ENCODE data around the gene SMIM20.
"Not testable (repeated sequence)": the region's sequence is repeated elsewhere in the genome, so short reads cannot be mapped to it uniquely, and the experiment has no call there.

Gene SMIM20

GRCh38 chr4:25913851-25914669 lies at the start of gene SMIM20:
TSS of gene SMIM20 (plus strand) at chr4:25914220. CDS start at chr4:25914314, 94 bp downstream.
- H3K4me2 ChIP-seq, result peak within 1 kb of the TSS; percentile 81 to 98 (median 95)
- H3K4me1 ChIP-seq, result peaks cover 18 to 25% (median 22%) of the 10 kb centered on the region in 10 experiments
- H3K27ac ChIP-seq, result peak within 1 kb of the TSS; percentile 76 to 93 (median 86)
- H3K4me3 ChIP-seq, result peak within 1 kb of the TSS; percentile 61 to 73 (median 71)
- peak within 1 kb of the TSS; percentile 77 to 86 (median 82) for H3K9ac ChIP-seq
- H3K27me3 ChIP-seq, result peaks cover 0 to 14% (median 12%) of the 10 kb centered on the region in 11 experiments; a peak in 16 of 22 replicates
- H3K9me3 ChIP-seq (replicated peaks in 1 of 11), result peaks cover 0 to 3% (median 0%) of the 10 kb centered on the region in 11 experiments; a peak in 1 of 22 replicates
- 0 out of 22 replicates have a peak, but pooled peaks of 1 of the 11 experiments have one; percentile 12 for TF ChIP-seq Cebpa-rat (IDR thresholded peaks at IDR 0.05)
- H4K20me1 ChIP-seq, result no peaks in the 10 kb centered on the region
- no peaks in the 10 kb centered on the region for H3K36me3 ChIP-seq

GRCh38 chr4:25865586-25865985 lies 48.4 kb upstream of the SMIM20 start:
- Histone ChIP-seq H4K20me1 (no peaks in the 10 kb centered on the region; a peak in 1 of 22 replicates), H3K9me3 (replicated peaks in 1 of 11) (peaks cover 0 to 25% (median 18%) of the 10 kb centered on the region in 11 experiments; a peak in 19 of 22 replicates), H3K27ac (no peak overlapping the region), H3K4me3 (no peak overlapping the region), H3K4me2 (peak overlapping the region in 9 of 11 experiments; percentile 60 to 90 (median 76); a peak in 14 of 22 replicates), H3K36me3 (peaks cover 0 to 8% (median 0%) of the 10 kb centered on the region in 11 experiments; a peak in 1 of 22 replicates), H3K4me1 (peaks cover 31 to 86% (median 78%) of the 10 kb centered on the region in 10 experiments), H3K27me3 (peaks cover 0 to 44% (median 35%) of the 10 kb centered on the region in 11 experiments; a peak in 14 of 22 replicates), H3K9ac (no peak overlapping the region)
- no peak for TF ChIP-seq Cebpa-rat (IDR thresholded peaks at IDR 0.05)

- peaks cover 23 to 83% (median 73%) of the 10 kb centered on the region in 10 experiments for H3K4me1 ChIP-seq
- not testable (repeated sequence) for H3K4me3 ChIP-seq, H4K20me1 ChIP-seq, H3K36me3 ChIP-seq, H3K9ac ChIP-seq, H3K27ac ChIP-seq
- H3K4me2 ChIP-seq, result peak overlapping the region; percentile 36 to 88 (median 72); a peak in 20 of 22 replicates
- peaks cover 0 to 32% (median 26%) of the 10 kb centered on the region in 11 experiments; a peak in 19 of 22 replicates for H3K9me3 ChIP-seq (replicated peaks in 1 of 11)
- H3K27me3 ChIP-seq, result peaks cover 0 to 36% (median 29%) of the 10 kb centered on the region in 11 experiments; a peak in 14 of 22 replicates
These were observed 47.6 kb upstream of the SMIM20 start for GRCh38 chr4:25866401-25866800.

GRCh38 chr4:25867781-25868294 lies 46.2 kb upstream of the SMIM20 start:
- Histone ChIP-seq H3K4me3 (no peak overlapping the region), H3K9me3 (replicated peaks in 1 of 11) (peaks cover 0 to 45% (median 35%) of the 10 kb centered on the region in 11 experiments; a peak in 19 of 22 replicates), H3K9ac (no peak overlapping the region), H3K4me1 (peaks cover 18 to 83% (median 72%) of the 10 kb centered on the region in 10 experiments), H3K4me2 (peak overlapping the region in 10 of 11 experiments; percentile 11 to 88 (median 72); a peak in 17 of 22 replicates), H3K27ac (no peak overlapping the region), H3K36me3 (peaks cover 0 to 8% (median 0%) of the 10 kb centered on the region in 11 experiments; a peak in 1 of 22 replicates), H3K27me3 (peaks cover 0 to 21% (median 16%) of the 10 kb centered on the region in 11 experiments; a peak in 13 of 22 replicates), H4K20me1 (no peaks in the 10 kb centered on the region; a peak in 1 of 22 replicates)
- TF ChIP-seq Cebpa-rat (IDR thresholded peaks at IDR 0.05), result no peak

GRCh38 chr4:25870081-25870480 lies 43.9 kb upstream of the SMIM20 start:
- Histone ChIP-seq H3K4me1 (peaks cover 15 to 80% (median 66%) of the 10 kb centered on the region in 10 experiments), H3K9me3 (replicated peaks in 1 of 11) (peaks cover 0 to 45% (median 35%) of the 10 kb centered on the region in 11 experiments; a peak in 19 of 22 replicates), H4K20me1 (no peaks in the 10 kb centered on the region; a peak in 1 of 22 replicates), H3K4me3 (peak overlapping the region in 1 of 10 experiments; percentile 5; a peak in 1 of 20 replicates), H3K9ac (no peak overlapping the region), H3K27ac (no peak overlapping the region), H3K27me3 (peaks cover 0 to 2% (median 0%) of the 10 kb centered on the region in 11 experiments; a peak in 3 of 22 replicates), H3K36me3 (peaks cover 0 to 8% (median 0%) of the 10 kb centered on the region in 11 experiments; a peak in 1 of 22 replicates), H3K4me2 (peak overlapping the region in 9 of 11 experiments; percentile 2 to 53 (median 37); a peak in 15 of 22 replicates)
- TF ChIP-seq Cebpa-rat (IDR thresholded peaks at IDR 0.05), result no peak

- H3K27me3 ChIP-seq, result no peaks in the 10 kb centered on the region
- no peak for TF ChIP-seq Cebpa-rat (IDR thresholded peaks at IDR 0.05)
- peaks cover 0 to 8% (median 0%) of the 10 kb centered on the region in 11 experiments; a peak in 1 of 22 replicates for H3K36me3 ChIP-seq
- H3K4me3 ChIP-seq, result no peak overlapping the region
- no peaks in the 10 kb centered on the region for H4K20me1 ChIP-seq
- no peak overlapping the region for H3K27ac ChIP-seq
- H3K4me2 ChIP-seq, result peak overlapping the region in 10 of 11 experiments; percentile 6 to 41 (median 26); a peak in 12 of 22 replicates
- H3K9ac ChIP-seq, result no peak overlapping the region
- H3K4me1 ChIP-seq, result peaks cover 2 to 60% (median 46%) of the 10 kb centered on the region in 10 experiments; a peak in 17 of 20 replicates
- peaks cover 0 to 45% (median 35%) of the 10 kb centered on the region in 11 experiments; a peak in 19 of 22 replicates for H3K9me3 ChIP-seq (replicated peaks in 1 of 11)
These were observed 41.0 kb upstream of the SMIM20 start for GRCh38 chr4:25872851-25873631.

- H3K4me2 ChIP-seq, result peak overlapping the region in 8 of 11 experiments; percentile 6 to 41 (median 31); a peak in 9 of 22 replicates
- TF ChIP-seq Cebpa-rat (IDR thresholded peaks at IDR 0.05), result no peak
- no peak overlapping the region for H3K9ac ChIP-seq
These were observed 40.3 kb upstream of the SMIM20 start for GRCh38 chr4:25873632-25874129.

More at GRCh38 chr4:25873632-25874129, 40.3 kb upstream of the SMIM20 start:
- no peak overlapping the region for H3K27ac ChIP-seq
- H3K36me3 ChIP-seq, result peaks cover 0 to 8% (median 0%) of the 10 kb centered on the region in 11 experiments; a peak in 1 of 22 replicates
- no peaks in the 10 kb centered on the region for H3K27me3 ChIP-seq
- no peak overlapping the region for H3K4me3 ChIP-seq
- peaks cover 0 to 42% (median 33%) of the 10 kb centered on the region in 11 experiments; a peak in 19 of 22 replicates for H3K9me3 ChIP-seq (replicated peaks in 1 of 11)
- no peaks in the 10 kb centered on the region for H4K20me1 ChIP-seq
- peaks cover 7 to 59% (median 46%) of the 10 kb centered on the region in 10 experiments; a peak in 17 of 20 replicates for H3K4me1 ChIP-seq

All from BLaER1 treated with 17β-estradiol and CSF1 and Interleukin-3, amounts not matched to agents 10 nM and 100 nM (cell line).